Astrocyte (in vitro differentiated cells and primary cell): ENCODE data around the gene NKD1.

Experiments used
- CTCF ChIP-seq: IDR thresholded peaks from 2 replicates; pipeline ENCODE4 v1.5.1; 2011; ENCODE audit warnings: low read depth, mild to moderate bottlenecking, inconsistent platforms, low read length, moderate library complexity; ENCODE audit not compliant: insufficient read depth
- EZH2 ChIP-seq: IDR thresholded peaks from 2 replicates; pipeline ENCODE4 v1.6.1; 2012; ENCODE audit warnings: mild to moderate bottlenecking, low read length, inconsistent platforms; ENCODE audit not compliant: insufficient read depth

- TF ChIP-seq CTCF (no peak), EZH2 (no peak)
Observed at GRCh38 chr16:50620646-50621451, 72.7 kb downstream of the NKD1 start.
